NT2/D1 (cell line): ENCODE data around the gene SLIT3.

Source experiments
- DNase-seq: peaks from one replicate; pipeline ENCODE4 v3.0.0-alpha.2; 2011; ENCODE audit warnings: low read depth, low spot score
- H3K27me3 ChIP-seq: 2 replicates; pipeline ENCODE4 v1.6.0; 2011; ENCODE audit warnings: mild to moderate bottlenecking; ENCODE audit not compliant: insufficient read length, insufficient read depth
- H3K36me3 ChIP-seq: 2 replicates; pipeline ENCODE4 v1.6.1; 2011; ENCODE audit warnings: mild to moderate bottlenecking, low read length, mixed read lengths; ENCODE audit not compliant: insufficient read depth, insufficient read length
- H3K4me1 ChIP-seq: 2 replicates; pipeline ENCODE4 v1.5.1; 2011; ENCODE audit not compliant: insufficient read depth, insufficient read length
- H3K4me3 ChIP-seq: 2 replicates; pipeline ENCODE4 v1.5.1; 2011; ENCODE audit warnings: low read depth; ENCODE audit not compliant: insufficient read length
- H3K9ac ChIP-seq: 2 replicates; pipeline ENCODE4 v1.6.0; 2011; ENCODE audit warnings: low read depth; ENCODE audit not compliant: insufficient read length
- H3K9me3 ChIP-seq: 2 replicates; pipeline ENCODE4 v1.5.1; 2011; ENCODE audit warnings: mild to moderate bottlenecking, low read length; ENCODE audit not compliant: insufficient read depth
- SUZ12 ChIP-seq: IDR thresholded peaks from 2 replicates; pipeline ENCODE4 v1.6.1; 2011; ENCODE audit not compliant: insufficient read length, insufficient read depth; ENCODE audit errors: extremely low read depth
- YY1 ChIP-seq: IDR thresholded peaks from 2 replicates; pipeline ENCODE4 v1.6.1; 2011; ENCODE audit not compliant: insufficient read length, insufficient read depth
- ZNF274 ChIP-seq: IDR thresholded peaks from 2 replicates; pipeline ENCODE4 v1.6.1; 2011; ENCODE audit warnings: mild to moderate bottlenecking, low read depth, low read length

SLIT3 gene

DNA sequence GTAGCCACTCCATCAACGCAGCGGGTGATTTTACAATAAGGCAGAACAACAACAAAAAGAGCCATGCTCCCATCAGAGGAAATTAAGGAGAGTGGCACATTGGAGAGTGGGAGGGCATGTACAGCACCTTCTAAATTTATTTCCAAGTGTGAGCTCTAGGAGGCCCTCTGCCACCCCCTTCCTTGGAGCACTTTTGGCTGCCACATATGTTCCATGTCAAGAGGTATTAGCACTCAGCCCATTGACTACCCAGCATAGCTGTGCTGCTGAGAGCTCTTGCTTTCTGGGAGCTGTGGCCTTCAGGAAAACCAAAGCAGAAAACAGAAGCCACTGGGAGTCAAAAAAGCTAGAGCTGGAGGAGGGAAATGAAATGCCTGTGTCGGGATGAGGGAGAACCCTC is 521.6 kb downstream of the SLIT3 start:
- TF ChIP-seq YY1 (no peak), SUZ12 (no peak)
- H3K9ac ChIP-seq = no peak overlapping the region
- DNase-seq = no peak

GRCh38 chr5:168778536-168778935 is 522.4 kb downstream of the SLIT3 start:
- H3K4me3 ChIP-seq = no peak overlapping the region
- TF ChIP-seq ZNF274 (no peak), SUZ12 (no peak), YY1 (no peak)
- H3K27me3 ChIP-seq = no peaks in the 10 kb centered on the region
- H3K9ac ChIP-seq = no peak overlapping the region
- DNase-seq = no peak
- H3K36me3 ChIP-seq = no peaks in the 10 kb centered on the region
- no peaks in the 10 kb centered on the region for H3K9me3 ChIP-seq
- no peaks in the 10 kb centered on the region for H3K4me1 ChIP-seq

More for the DNA sequence above, 521.6 kb downstream of the SLIT3 start:
- no peak overlapping the region for H3K4me3 ChIP-seq
- H3K4me1 ChIP-seq = no peaks in the 10 kb centered on the region
- H3K27me3 ChIP-seq = no peaks in the 10 kb centered on the region
- H3K36me3 ChIP-seq = no peaks in the 10 kb centered on the region
- no peaks in the 10 kb centered on the region for H3K9me3 ChIP-seq

DNA sequence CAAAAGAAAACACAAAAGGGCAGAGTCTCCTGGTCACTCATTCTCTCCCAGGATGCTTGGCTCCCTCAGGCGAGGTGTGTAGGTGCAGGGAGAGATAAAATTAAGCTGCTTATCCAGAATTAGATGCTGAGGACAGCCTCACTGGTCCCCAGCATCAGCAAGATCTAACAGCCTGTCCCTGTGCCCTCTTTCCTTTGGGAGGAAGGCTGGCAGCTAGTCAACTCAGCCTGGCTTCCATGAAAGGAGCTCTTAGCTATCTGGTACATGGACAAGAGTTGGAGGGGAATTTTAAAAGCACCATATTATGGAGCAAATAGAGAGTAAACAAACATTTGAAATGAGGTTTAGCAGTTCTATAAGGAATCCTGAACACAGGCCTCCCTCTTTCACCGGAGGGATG is 523.3 kb downstream of the SLIT3 start:
- Histone ChIP-seq H3K9me3 (no peaks in the 10 kb centered on the region), H3K4me3 (no peak overlapping the region), H3K27me3 (no peaks in the 10 kb centered on the region), H3K36me3 (no peaks in the 10 kb centered on the region), H3K4me1 (no peaks in the 10 kb centered on the region), H3K9ac (no peak overlapping the region)
- TF ChIP-seq YY1 (no peak), SUZ12 (no peak), ZNF274 (no peak)
- no peak for DNase-seq

GRCh38 chr5:168776070-168776469 is 524.9 kb downstream of the SLIT3 start:
- Histone ChIP-seq H3K9ac (no peak overlapping the region), H3K4me1 (no peaks in the 10 kb centered on the region), H3K36me3 (no peaks in the 10 kb centered on the region), H3K4me3 (no peak overlapping the region), H3K27me3 (no peaks in the 10 kb centered on the region), H3K9me3 (no peaks in the 10 kb centered on the region)
- DNase-seq = no peak
- TF ChIP-seq YY1 = no peak
- no peak for TF ChIP-seq ZNF274
- TF ChIP-seq SUZ12 = no peak

DNA sequence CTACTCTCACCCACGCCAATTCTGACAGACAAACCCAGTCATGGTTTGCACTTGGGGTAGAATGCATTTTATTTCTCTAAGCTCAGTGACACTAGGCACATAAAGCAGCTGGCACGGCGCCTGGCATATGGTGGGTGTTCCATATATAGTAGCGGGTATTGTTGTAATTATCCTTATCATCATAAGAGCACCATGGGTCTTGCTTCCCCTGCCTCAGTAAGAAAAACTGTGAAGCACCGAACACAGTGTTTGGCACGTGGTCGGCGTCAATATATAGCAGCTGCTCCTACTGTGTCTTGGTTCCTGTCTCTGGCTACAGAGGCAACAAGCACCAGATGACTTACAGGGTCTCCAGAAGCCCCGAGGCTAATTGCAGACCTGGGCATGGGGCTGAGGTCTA is 527.7 kb downstream of the SLIT3 start:
- Histone ChIP-seq H3K9me3 (no peaks in the 10 kb centered on the region), H3K27me3 (no peaks in the 10 kb centered on the region), H3K9ac (no peak overlapping the region), H3K36me3 (no peaks in the 10 kb centered on the region), H3K4me1 (no peaks in the 10 kb centered on the region), H3K4me3 (no peak overlapping the region)
- no peak for TF ChIP-seq YY1
- no peak for TF ChIP-seq SUZ12
- no peak for TF ChIP-seq ZNF274
- DNase-seq = no peak

DNA sequence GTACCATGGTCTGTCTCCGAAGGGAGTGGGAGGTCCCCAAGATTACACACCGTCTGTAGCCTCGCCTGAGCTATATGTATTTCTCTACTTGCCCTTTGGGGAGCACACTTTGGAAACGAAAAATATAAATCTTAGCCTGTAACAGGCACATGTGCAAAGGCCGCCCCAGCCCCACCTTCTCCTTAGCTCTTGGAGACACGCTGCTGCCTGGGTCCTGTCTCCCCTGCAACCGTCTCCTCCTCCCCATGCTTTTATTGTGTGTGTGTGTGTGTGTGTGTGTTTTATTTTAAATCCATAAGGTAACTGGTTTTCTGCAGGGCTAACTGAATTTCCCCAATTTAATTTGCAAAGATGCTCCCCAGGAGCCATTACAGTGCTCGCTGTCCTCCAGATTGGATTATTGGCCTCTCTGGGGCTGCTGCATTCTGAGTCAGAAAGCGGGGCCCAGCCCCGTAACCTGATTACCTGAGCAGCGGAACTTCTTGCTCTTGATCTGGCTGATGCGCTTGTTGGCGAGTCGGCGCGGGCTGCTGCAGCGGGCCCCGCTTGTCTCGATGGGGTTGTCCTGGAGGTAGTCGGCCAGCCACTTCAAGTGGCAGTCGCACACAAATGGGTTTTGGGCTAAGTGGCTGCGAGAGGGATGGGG is 528.5 kb downstream of the SLIT3 start:
- H3K9me3 ChIP-seq = no peaks in the 10 kb centered on the region
- H3K9ac ChIP-seq = no peak overlapping the region
- no peak overlapping the region for H3K4me3 ChIP-seq
- no peak for TF ChIP-seq SUZ12
- TF ChIP-seq ZNF274 = no peak
- no peak for TF ChIP-seq YY1
- DNase-seq = no peak
- H3K4me1 ChIP-seq = no peaks in the 10 kb centered on the region
- H3K36me3 ChIP-seq = no peaks in the 10 kb centered on the region
- H3K27me3 ChIP-seq = no peaks in the 10 kb centered on the region

GRCh38 chr5:168771678-168772077 is 529.3 kb downstream of the SLIT3 start:
- TF ChIP-seq SUZ12 (no peak), ZNF274 (no peak), YY1 (no peak)
- Histone ChIP-seq H3K9me3 (no peaks in the 10 kb centered on the region), H3K9ac (no peak overlapping the region), H3K4me3 (no peak overlapping the region), H3K27me3 (no peaks in the 10 kb centered on the region), H3K36me3 (no peaks in the 10 kb centered on the region), H3K4me1 (no peaks in the 10 kb centered on the region)
- no peak for DNase-seq
